IPS DF 19.7 (cell line): Measurements from ENCODE around the gene ARL10.
"Not testable (repeated sequence)": the region's sequence is repeated elsewhere in the genome, so short reads cannot be mapped to it uniquely, and the experiment has no call there.

ENCODE experiments used
- DNase-seq: peaks from one replicate; pipeline ENCODE4 v3.0.0-alpha.2; 2013; ENCODE audit warnings: low read depth, low spot score

Gene ARL10

GRCh38 chr5:176388444-176389134 is 23.3 kb downstream of the ARL10 start, which contains the start of the genes HIGD2A and NOP16:
Gene HIGD2A, plus strand, starts transcription at chr5:176388751. Its CDS starts 69 bp downstream, at chr5:176388820.
Gene NOP16, minus strand, starts transcription at chr5:176388598. Its CDS starts 59 bp downstream, at chr5:176388539.
- peak; percentile 98 for DNase-seq

GRCh38 chr5:176389135-176390123 is 24.1 kb downstream of the ARL10 start:
- no peak for DNase-seq

DNA sequence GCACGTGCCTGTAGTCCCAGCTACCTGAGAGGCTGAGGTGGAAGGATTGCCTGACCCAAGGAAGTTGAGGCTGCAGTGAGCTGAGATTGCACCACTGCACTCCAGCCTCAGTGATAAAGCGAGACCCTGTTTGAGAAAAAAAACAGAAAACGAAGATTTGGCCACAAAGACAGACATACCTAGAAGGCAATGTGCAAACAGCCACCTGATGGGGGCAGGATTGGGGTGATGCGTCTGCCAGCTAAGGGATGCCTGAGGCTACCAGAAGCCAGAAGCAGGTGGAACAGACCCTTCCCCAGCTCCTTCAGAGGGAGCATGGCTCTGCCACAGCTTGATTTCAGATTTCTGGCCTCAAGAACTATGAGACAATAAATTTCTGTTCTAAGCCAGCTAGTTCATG is 26.2 kb downstream of the ARL10 start:
- no peak for DNase-seq

DNA sequence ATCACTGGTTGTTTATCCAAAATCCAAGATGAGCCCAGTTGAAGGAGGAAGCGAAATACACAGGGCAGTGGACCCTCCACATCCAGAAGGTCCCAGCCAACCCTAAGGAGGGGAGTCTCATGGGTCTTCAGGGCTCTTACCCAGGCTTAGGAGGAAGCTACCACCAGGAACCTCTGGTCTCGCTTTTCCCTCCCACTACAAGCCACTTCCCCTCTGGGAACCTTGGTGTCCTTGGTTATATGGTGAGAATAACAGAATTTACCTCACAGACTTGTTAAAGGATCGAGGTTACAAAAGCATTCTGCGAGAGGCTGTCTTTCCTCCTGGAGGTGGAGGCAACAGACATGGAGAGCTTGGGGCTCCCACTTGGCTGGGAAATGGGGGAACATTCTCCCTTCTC is 26.7 kb downstream of the ARL10 start:
- no peak for DNase-seq

DNA sequence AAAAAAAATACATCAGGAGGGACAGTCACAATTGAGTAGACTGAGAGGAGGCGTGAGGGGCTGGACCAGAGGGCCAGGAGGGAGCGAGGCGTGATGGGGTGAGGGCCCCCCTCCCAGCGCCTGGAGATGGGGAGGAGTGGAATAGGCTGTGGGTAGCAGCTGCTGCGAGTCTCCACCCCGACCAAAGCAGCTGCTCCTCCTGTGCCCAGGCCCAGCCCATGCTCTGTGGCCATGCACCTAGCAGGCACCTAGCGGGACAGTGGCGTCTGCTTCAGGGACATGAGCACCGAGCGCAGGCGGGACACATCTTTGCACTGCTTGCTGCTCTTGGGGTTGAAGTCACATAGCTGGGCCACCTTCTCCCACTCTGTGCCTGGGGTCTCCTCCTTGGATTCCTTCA is 27.2 kb downstream of the ARL10 start:
- no peak for DNase-seq

DNA sequence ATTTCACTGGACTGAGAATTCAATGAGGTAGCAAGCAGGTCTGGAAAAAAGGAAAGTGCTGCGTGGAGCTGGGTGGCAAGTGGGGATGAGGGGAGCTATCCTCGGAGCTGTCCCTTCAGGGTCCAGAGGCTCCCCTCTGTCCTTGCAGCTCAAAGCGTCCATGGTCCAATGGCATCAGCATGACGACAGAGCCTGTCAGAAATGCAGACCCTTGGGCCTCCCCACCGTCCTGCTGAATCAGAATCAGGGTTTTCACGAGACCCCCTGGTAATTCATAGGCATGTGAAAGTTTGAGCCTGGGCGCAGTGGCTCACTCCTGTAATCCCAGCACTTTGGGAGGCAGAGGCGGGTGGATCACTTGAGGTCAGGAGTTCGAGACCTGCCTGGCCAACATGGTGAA is 28.8 kb downstream of the ARL10 start:
- DNase-seq = no peak

- DNase-seq = no peak
These were observed 29.8 kb downstream of the ARL10 start for GRCh38 chr5:176394881-176395675.

GRCh38 chr5:176396330-176396729 is 31.0 kb downstream of the ARL10 start:
- no peak for DNase-seq

- no peak for DNase-seq
These were observed 32.6 kb downstream of the ARL10 start for GRCh38 chr5:176397736-176398420.

DNA sequence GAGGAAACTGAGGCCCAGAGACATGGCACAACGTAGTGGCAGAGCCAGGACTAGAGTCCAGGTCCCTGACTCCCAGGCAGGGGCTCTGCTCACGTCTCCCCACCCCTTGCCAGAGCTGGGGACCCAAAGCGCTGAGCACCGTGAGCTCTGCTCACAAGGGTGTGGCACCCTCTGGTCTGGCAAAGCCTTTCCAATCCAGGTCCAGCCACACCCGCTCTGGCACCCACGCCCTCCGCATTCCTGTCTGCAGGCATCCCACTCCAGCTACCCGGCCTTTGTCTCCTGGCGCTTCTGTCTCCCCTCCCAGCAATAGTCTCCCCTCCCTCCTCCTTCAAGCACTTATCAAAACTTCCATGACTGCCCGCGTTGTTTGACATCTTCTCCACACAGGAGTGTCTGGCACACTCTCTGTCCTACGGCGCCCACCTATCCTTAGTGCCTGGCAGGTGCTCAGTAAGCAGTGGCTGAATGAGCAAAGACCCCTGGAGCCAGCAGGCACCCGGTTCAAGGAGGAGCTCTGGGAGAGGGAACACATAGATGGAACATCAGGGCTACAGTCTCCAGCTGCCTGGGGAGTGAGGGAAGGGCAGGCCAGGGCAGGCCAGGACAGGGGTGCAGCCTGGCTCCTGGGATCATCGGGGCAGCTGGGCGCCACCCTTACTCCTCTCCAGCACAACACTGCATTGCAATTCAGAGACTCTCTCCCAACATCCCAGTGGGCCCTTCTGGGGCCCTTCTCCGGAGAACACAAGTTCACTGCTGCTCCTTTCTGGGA is 35.3 kb downstream of the ARL10 start:
- no peak for DNase-seq

DNA sequence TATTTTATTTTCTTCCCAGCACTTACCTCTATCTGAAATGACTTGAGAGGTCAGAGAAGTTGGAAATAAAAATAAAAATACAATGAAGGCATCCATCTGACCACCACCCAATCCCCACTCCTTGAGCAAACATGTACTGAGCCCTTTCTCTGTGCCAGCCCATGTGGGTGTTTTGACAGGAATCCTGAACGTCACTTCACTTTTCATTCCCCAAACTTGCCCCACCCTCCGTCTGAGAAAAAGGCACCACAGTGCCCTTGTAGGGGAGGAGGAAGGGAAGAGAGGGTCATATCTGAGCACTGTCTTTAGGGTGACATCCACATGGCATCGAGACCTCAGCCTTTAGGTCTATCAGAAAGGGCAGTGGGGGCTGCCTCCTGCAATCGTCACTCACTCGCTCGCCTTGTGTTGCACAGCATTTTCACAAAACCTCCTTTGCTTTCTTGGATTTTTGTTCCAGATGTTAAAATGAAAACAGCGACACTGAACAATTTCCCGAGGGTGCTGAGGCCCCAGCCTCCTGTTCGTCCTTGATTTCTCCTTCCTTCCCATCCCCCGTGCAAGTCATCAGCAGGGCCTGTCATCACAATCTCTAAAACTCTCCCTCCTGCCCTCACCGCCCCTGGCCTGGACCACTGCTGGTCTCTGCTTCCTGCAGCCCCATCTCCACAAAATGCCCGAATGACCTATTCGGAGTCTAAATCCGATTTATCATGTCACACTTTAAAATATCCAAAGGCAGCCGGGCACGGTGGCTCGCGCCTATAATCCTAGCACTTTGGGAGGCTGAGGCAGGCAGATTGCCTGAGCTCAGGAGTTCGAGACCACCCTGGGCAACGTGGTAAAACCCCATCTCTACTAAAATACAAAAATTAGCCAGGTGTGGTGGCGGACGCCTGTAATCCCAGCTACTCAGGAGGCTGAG is 36.3 kb downstream of the ARL10 start:
- DNase-seq = no peak

- peak; percentile 30 for DNase-seq
These were observed 40.6 kb downstream of the ARL10 start for GRCh38 chr5:176405656-176406435.

DNA sequence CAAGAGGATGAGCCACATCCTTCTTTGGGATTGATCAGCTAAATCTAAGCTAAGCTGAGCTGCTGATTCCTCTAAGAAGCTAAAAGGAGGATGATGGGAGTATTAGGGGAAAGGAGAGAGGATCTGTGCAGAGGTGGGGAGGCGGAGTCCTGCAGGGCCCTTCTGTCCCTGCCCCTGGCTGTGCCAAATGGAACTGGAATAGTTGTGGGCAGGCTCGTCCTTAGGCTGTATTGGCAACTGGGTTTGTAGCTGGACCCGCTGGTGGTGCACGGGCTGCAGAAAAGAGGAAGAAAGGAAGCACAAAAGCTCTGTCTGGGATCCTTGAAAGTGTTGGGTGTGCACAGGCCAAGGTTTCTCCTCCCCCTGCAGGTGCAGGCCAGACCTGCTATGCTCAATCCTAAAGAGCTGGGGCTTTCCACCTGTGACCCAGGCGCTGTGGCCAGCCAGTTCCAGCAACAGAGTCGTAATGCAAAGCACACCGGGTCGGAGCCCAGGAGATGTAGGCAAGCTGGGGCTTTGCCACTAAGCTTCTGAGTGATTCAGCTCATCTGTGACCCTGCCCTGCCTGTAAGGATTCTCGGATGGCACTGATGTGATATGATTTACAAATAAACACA is 41.3 kb downstream of the ARL10 start:
- no peak for DNase-seq

DNA sequence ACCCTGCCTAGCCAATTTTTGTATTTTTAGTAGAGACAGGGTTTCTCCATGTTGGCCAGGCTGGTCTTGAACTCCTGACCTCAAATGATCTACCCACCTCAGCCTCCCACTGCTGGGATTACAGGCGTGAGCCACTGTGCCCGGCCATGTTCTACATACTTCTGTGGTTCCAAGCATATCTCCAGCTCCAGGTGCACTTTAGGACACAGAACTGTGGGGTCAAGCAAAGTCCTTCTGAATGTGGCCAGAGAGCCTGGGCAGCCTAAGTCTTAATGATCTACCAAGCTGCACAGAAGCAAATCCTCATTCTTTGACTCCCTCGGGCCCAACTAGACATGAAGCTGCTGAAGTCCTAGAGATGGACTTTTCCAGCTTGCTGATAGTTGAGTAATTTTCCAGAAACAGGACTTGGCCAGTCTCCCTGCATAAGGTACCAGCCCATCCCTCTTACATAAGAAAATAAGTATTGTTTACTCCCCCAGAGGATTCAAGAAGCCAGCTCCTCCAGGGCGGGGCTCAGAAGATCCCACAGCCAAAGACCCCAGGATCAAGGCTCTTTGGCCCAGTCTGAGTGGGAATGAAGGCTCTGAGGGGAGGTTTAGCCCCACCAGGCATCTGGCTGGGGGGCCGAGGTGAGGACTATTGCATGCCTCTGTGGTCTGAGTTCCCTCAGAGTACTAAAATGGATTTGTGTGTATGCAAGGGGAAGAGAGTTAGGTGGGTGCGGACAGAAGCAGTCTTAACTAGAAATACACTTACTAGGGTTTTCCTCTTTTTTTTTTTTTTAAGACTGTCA is 42.4 kb downstream of the ARL10 start:
- no peak for DNase-seq

- DNase-seq = not testable (repeated sequence)
These were observed 42.9 kb downstream of the ARL10 start for GRCh38 chr5:176408252-176408573.

GRCh38 chr5:176408590-176408989 is 43.3 kb downstream of the ARL10 start:
- no peak for DNase-seq

DNA sequence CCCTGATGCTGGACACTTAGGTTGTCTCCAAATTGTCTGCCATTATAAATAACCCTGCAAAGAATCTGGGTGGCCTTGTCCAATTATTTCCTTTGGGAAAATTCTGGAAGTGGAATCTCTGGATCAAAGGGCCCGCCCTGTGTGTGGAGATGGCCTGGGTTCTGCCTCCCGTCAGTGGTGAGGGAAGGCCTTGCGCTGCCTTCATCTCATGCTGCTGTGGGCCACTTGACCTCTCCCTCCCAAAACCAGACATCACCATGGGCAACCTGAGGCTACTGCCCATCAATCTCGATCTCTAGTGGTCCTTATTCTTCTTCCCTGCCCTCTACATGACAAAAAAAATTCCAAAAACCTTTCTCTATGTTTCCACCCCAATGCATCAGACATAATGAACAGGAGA is 44.5 kb downstream of the ARL10 start:
- no peak for DNase-seq
